Coronary artery (tissue), 2 donors: Measurements from ENCODE around the gene FGGY.

Experiments
- DNase-seq: peaks from one replicate; pipeline ENCODE4 v3.0.0-alpha.2; 2017; ENCODE audit warnings: low spot score
- H3K27ac ChIP-seq, 2 donors: fragments of 200-600 bp; sonication (generic); one replicate each; pipeline ENCODE4 v1.5.1; 2016 to 2019
- H3K4me3 ChIP-seq: fragments of 200-600 bp; sonication (generic); 2 replicates; pipeline ENCODE4 v1.5.1; 2016; ENCODE audit warnings: mild to moderate bottlenecking, moderate library complexity
- CTCF ChIP-seq: fragments of 200-600 bp; sonication (generic); IDR thresholded peaks from one replicate; pipeline ENCODE4 v1.5.1; 2019; ENCODE audit warnings: antibody characterized with exemption

FGGY gene

DNA sequence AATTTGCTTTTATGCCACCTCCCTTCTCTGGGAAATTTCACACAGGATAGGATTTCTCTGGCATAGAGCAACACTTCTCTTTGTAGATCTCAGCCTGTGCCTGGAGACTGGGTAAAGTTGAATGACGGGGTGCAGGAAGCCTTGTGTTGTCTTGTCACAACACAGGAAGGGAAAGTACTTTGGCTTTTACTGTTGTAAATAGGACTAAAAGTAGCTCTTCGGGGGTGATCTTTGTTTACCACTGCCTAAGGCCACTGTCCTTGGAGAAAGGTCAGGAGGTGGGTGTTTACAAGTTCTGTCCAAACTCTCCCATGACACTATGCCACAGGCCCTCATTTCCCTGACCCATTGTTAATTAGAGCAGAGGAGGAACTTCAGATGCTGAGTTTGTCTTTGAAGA lies 139.7 kb downstream of the FGGY start:
- Histone ChIP-seq H3K27ac (no peak overlapping the region), H3K4me3 (no peak overlapping the region)
- TF ChIP-seq CTCF: no peak
- no peak for DNase-seq

GRCh38 chr1:59438058-59438560 lies 141.2 kb downstream of the FGGY start:
- Histone ChIP-seq H3K4me3 (no peak overlapping the region), H3K27ac (no peak overlapping the region)
- TF ChIP-seq CTCF: no peak
- no peak for DNase-seq

DNA sequence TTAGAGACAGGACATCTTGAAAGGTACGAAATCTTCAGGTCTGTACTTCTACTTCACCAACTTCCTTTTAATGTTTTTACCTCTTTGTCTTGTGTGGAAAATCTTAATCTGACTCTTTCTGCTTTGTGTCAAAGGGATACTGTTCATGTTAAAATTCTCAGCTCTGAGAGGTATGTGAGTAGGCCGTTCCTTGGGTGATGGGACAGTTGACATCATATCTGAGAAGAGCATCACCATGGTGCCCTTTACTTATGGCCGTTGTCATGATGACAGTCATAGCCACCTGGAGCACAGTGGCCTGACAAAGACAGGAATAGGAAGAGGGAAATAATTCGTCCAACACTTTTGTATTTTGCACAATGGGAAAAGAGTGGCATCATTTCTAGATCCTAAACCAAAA lies 145.6 kb downstream of the FGGY start:
- Histone ChIP-seq H3K27ac (no peak overlapping the region), H3K4me3 (no peak overlapping the region)
- no peak for TF ChIP-seq CTCF
- no peak for DNase-seq

DNA sequence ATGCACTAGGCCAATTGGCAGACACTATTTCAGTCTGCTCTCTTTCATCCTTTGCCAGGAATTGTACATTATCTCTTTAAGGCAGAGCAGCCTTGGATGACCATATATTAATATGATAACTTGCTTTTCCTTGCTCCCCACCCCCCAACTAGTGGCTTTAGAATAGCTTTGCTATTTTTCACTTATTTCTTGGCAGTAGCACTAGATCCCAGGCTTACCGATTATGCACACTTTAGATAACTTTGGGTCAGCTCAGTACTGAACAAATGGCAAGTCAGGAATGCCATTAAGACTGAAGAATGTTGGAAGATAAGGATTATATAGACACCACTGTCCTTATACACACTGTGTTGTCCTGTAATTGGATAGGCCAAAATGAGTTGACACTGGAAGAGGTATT lies 146.4 kb downstream of the FGGY start:
- H3K27ac ChIP-seq: peak overlapping the region in 1 of 2 donors; percentile 11
- no peak for TF ChIP-seq CTCF
- H3K4me3 ChIP-seq: no peak overlapping the region
- DNase-seq: no peak

DNA sequence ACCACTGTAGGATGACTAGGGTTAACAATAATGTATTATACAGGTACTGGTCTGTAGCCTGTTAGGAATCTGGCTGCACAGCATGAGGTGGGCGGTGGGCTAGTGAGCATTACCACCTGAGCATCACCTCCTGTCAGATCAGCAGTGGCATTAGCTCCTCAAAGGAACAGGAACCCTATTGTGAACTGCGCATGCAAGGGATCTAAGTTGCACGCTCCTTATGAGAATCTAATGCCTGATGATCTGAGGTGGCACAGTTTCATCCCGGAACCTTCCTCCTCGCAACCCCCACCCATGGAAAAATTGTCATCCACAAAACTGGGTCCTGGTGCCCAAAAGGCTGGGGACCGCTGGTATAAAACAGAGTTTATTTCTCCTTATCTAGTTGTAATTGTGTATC lies 147.6 kb downstream of the FGGY start:
- H3K27ac ChIP-seq: peak overlapping the region in 1 of 2 donors; percentile 61

DNA sequence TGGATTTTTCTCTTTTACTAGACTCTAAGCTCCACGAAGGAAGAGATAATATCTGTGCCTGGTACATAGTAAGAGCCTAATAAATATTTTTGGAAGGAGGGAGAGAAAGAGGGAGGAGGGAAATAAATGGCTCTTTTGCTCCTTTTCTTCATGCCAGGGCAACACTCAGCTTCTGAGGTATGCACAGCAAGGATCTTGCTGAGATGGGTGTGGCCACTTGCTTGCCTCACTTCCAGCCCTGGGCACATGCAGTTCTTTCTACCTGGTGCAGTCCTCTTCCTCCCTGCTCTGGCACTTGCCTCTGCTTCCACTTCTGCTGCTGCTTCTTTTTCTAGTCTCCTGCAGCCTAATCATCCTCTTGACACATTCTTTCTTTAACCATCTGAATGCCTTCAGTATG lies 148.1 kb downstream of the FGGY start:
- Histone ChIP-seq H3K27ac (peak overlapping the region; percentile 38 to 61), H3K4me3 (no peak overlapping the region)
- no peak for DNase-seq
- no peak for TF ChIP-seq CTCF

More for the DNA sequence above, 147.6 kb downstream of the FGGY start:
- TF ChIP-seq CTCF: no peak
- no peak for DNase-seq
- no peak overlapping the region for H3K4me3 ChIP-seq

DNA sequence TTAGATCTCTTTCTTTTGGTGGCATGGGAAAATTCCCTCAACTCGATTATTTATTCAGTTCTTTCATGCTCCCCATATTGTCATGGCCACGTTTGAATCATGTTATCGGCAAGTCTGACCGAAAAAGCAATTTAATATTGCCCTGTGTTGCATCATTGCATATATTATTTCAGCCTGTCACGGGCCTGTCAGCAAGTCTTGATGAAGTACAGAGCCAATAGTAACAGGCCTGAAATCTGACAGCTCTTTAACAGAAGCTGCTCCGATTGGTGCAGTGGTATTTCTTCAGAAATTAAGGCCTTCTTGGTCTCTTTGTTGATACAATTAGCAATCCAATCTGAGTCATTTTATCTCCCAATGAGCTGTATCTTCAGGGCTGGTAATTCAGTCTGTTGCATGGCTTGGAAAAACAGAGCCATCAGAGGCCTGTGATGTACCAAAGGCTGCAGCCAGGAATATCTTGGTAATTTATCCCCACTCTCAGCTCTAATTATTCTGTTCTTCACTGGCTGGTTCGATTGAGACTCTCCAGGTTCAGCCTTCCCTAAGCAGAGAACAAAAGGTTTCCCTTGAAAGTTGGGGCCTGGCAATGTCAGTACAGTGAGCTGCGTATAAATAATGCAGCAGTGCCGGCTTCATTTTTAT lies 149.5 kb downstream of the FGGY start:
- no peak for TF ChIP-seq CTCF

More for the DNA sequence above, 149.5 kb downstream of the FGGY start:
- no peak overlapping the region for H3K4me3 ChIP-seq
- peak overlapping the region; percentile 38 to 61 for H3K27ac ChIP-seq
- DNase-seq: no peak
